EH (cell line): ENCODE measurements around the gene ZNF324.
"Not testable (repeated sequence)": the region's sequence is repeated elsewhere in the genome, so short reads cannot be mapped to it uniquely, and the experiment has no call there.

ENCODE experiments used
- DNase-seq: peaks from one replicate; pipeline ENCODE4 v3.0.0-alpha.2; 2015; ENCODE audit warnings: low read depth

The ZNF324 gene

DNA sequence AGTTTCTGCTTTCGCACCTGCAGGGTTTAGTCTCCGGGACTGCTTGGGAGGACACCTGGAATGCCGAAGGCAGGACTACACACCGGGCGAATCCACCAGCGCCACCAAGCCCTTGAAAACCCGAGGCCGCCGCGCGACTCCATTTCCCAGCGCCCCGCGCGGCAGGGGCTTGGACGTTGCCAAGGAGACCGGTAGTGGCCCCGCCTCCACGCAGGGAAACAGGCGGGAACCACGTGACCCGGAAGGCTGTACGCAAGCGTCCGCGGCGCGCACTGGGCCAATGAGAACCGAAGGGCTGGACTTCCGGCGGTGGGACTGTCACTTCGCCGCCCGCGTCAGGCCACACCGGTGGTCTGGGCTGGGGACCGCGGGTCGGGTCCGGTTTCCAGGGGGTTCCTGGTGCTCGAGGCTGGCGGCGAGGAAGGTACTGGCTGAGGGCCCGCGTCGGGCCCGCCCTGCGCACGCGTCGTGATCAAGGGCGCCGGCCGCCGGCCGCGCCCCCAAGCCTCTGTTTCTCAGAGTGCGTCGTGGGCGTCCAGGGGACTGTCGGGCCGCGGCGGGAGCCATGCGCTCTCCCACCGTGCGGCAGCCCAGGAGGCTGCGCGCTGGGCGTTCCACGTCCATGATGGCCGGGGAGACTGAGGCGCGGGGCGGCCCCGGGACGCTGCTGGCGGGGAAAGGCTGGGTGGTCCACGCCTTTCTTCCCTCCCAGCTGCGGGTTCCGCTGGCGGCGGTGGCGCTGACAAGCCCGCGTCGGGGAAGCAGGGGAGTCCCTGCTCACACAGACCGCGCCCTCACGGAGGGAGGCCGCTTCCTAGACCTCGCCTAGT lies at the start of gene ZNF324:
ZNF324 (plus strand) TSS at position 321 of the 830 bp plus-strand sequence. CDS start 2,106 bp downstream, outside the sequence.
- DNase-seq = peak; percentile 95

DNA sequence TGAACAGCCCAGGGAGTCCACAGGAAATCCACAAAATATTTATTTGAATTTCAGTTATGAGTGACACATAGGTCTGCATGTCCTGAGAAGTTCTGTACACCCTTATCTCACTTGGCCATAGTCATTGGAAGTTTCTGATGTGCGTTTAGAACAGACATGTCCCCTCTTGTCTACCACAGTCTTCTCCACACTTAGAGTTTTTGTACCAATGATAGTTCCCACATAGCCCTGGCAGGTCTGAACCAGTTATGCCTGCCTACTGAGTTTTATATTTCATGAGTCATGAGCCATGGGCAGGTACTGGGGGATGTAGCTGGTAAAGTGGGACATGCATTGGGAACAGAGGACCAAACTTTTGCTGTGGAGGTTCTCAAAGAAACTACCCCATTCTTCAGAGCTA lies 38.3 kb upstream of the ZNF324 start:
- DNase-seq = no peak

GRCh38 chr19:58429745-58430144 lies 37.1 kb upstream of the ZNF324 start:
- DNase-seq = no peak

DNA sequence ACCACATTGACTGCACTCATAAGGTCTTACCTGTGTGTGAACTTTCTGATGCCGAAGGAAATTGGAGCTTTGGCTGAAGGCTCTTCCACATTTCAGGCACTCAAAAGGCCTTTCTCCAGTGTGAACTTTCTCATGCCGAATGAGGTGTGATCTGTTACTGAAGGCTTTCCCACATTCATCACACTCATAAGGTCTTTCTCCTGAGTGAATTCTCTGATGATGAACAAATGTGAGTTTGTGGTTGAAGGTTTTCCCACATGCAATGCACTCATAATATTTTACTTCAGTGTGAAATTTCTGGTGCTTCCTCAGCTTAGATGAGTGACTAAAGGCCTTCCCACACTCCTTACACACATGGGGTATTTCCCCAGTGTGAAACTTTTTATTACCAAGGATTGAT lies 32.7 kb upstream of the ZNF324 start:
- DNase-seq = no peak

GRCh38 chr19:58439576-58440554 lies 27.0 kb upstream of the ZNF324 start, which contains the start of gene ZNF132:
Gene ZNF132, minus strand, starts transcription at chr19:58440153. Its CDS starts 332 bp downstream, at chr19:58439821.
- DNase-seq = peak; percentile 100

DNA sequence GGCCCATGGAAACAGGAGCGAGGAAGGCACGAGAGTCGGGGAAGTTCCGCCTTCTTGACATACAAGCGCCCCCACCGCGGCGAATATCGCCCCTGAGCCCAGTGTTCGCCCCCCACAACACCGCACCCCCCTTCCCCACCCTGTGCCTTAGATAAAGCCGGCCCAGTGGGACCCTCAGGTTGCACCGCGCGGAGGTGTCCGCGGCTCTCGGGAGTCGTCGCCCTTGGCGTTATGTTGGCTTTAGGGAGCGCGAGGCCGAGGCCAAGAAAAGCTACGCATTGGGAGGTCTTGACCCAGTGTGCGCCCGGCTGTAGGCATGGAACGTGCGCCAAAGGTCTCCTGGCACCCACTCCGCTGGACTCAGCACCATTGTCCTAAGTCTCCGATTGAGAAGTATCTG lies 26.3 kb upstream of the ZNF324 start:
- DNase-seq = no peak

DNA sequence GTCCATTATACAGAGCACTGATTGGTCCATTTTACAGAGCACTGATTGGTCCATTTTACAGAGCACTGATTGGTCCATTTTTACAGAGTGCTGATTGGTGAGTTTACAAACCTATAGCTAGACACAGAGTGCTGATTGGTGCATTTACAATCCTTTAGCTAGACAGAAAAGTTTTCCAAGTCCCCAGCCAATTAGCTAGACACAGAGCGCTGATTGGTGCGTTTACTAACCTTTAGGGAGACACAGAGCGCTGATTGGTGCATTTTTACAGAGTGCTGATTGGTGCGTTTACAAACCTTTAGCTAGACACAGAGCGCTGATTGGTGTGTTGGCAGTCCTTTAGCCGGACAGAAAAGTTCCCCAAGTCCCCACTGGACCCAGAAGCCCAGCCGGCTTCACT lies 23.9 kb upstream of the ZNF324 start:
- DNase-seq = not testable (repeated sequence)

GRCh38 chr19:58448860-58449259 lies 18.0 kb upstream of the ZNF324 start:
- not testable (repeated sequence) for DNase-seq

- DNase-seq = not testable (repeated sequence)
Measured at GRCh38 chr19:58449980-58450379, 16.9 kb upstream of the ZNF324 start.

DNA sequence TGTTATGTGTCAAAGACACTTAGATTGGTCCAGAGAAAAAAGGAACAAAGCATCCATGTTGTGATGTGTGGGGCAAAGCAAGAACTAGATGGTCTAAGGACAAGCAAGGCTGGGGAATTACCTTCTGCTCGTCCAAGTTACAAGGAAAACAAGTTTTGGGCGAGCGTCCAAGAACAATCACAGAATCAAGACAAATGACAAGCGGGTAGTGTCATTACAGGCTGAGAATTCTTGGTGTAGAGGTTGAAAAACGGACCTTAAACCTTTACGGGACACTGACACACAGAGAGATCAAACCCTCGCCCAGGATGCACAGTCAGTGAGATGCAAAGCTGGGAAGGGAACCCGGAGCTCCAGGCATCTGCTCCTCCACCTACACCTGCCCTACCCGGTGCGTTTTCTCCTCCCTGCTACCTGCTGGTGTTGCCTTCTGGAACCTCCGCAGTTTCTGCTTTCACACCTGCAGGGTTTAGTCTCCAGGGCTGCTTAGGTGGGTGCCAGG lies 16.0 kb upstream of the ZNF324 start:
- DNase-seq = no peak

- peak; percentile 95 for DNase-seq
Measured at GRCh38 chr19:58451358-58452101, 15.3 kb upstream of the ZNF324 start, which contains the start of gene ZNF324B. Gene ZNF324B, plus strand, starts transcription at chr19:58451622. Its CDS starts 2,080 bp downstream, at chr19:58453702.

DNA sequence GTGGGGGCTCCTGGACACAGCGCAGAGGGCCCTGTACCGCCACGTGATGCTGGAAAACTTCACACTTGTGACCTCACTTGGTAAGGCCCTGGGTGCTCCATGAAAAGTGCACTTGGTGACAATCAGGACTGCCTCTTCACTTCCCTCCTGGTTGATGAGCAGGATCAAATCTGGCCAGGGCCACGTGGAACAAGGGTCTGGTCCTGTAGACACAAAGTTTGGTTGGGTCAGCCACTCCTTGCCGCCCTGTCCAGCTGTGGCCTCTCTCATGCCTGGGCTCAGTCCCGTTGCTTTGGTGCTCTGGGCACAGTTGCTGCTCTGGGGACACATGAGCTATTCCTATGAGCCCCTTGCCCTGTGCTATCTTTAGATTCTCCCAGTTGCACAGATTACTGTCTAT lies 13.1 kb upstream of the ZNF324 start:
- DNase-seq = no peak

DNA sequence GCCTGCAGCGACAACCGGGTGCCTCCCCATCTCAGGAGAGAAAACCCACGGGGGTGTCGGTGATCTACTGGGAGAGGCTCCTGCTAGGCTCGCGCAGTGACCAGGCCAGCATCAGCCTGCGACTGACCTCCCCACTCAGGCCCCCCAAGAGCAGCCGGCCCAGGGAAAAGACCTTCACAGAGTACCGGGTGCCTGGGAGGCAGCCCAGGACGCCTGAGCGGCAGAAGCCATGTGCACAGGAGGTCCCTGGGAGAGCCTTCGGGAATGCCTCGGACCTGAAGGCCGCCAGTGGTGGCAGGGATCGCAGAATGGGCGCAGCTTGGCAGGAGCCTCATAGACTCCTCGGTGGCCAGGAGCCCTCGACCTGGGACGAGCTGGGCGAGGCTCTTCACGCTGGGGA lies 11.6 kb upstream of the ZNF324 start:
- no peak for DNase-seq

GRCh38 chr19:58456111-58456510 lies 10.8 kb upstream of the ZNF324 start:
- DNase-seq = no peak

- DNase-seq = no peak
Measured at GRCh38 chr19:58460039-58460438, 6.8 kb upstream of the ZNF324 start.

DNA sequence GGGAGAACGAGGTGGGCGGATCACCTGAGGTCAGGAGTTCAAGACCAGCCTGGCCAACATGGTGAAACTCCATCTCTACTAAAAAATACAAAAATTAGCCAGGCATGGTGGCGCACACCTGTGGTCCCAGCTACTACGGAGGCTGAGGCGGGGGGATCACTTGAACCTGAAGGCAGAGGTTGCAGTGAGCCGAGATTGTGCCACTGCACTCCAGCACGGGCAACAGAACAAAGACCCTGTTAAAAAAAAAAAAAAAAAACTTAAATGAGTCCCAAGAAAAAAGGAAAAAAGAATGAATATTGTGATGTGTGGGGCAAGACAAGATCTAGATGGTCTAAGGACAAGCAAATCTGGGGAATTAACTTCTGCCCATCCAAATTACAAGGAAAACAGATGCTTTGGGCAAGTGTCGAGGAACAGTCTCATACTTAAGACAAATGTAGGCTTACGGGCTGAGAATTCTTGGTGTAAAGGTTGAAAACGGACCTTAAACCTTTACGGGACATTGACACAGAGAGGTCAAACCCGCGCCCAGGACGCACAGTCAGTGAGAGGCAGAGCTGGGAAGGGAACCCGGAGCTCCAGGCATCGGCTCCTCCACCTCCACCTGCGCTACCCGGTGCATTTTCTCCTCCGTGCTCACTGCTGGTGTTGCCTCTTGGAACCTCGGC lies 656 bp upstream of the ZNF324 start:
- no peak for DNase-seq

DNA sequence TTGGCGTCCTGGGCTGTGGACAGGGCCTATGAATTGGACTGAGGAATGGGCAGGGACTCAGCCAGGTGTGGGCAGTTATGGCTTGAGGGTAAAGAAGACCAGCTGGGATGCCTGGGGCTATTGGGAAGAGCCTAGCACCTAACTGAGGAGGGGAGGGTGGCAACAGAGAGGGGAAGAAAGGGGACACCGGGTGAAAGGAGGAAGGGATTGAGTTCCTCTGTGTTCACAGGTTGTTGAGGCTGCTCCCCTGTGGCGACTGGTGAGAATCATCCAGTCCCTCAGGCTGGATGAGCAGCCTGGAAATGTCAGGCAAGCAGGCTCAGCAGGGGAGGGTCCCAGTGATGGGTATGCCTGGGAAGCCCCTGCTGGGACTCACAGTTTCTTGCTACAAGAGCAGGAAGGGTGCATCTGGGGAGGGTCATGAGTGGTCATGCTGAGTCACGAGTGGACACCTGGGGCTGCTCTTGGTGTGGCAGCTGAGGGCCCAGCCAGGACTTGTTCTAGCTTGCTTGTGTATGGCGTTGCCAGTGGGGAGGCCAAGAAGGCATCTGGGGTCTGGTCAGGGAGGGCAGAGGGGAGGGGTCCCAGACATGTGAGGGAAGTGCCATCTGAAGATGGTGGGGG lies 1.4 kb downstream of the ZNF324 start:
- DNase-seq = no peak

DNA sequence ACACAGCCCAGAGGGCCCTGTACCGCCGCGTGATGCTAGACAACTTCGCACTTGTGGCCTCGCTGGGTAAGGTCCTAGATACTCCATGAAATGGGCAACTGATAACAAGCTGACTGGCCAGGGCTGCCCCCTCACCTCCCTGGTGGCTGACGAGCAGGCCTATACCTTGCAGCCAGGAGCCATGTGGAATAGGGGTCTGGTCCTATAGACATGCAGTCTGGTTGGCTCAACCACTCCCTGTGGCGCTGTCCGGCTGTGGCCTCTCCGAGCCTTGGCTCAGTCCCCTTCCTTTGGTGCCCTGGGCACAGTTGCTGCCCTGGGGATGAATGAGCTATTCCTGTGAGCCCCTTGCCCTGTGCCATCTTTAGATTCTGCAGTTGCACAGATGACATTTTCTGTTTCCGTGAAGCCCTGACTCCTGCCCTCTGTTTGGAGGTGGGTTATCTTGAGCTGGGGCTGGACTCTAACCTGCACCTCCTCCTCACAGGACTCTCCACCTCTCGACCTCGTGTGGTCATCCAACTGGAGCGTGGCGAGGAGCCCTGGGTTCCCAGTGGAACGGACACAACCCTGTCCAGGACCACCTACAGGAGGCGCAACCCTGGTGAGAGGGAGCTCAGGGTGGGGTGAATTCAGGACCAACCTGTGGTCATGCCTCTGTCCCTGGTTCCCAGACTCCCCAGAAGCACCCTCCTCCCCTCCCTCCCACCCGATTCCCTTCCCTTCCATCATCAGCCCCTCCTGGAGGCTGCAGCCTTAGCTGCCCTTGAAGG lies 2.5 kb downstream of the ZNF324 start:
- no peak for DNase-seq

GRCh38 chr19:58470837-58471543 lies 4.1 kb downstream of the ZNF324 start:
- DNase-seq = not testable (repeated sequence)
